GM19372 (cell line): ENCODE results near the gene MANBA.

Experiments used
- ATAC-seq: cut with Tn5 transposase; IDR thresholded peaks from one replicate; pipeline ENCODE4 v1.9.1; 2021; ENCODE audit warnings: mild to moderate bottlenecking, low read depth, moderate library complexity; ENCODE audit not compliant: unreplicated experiment

MANBA gene

DNA sequence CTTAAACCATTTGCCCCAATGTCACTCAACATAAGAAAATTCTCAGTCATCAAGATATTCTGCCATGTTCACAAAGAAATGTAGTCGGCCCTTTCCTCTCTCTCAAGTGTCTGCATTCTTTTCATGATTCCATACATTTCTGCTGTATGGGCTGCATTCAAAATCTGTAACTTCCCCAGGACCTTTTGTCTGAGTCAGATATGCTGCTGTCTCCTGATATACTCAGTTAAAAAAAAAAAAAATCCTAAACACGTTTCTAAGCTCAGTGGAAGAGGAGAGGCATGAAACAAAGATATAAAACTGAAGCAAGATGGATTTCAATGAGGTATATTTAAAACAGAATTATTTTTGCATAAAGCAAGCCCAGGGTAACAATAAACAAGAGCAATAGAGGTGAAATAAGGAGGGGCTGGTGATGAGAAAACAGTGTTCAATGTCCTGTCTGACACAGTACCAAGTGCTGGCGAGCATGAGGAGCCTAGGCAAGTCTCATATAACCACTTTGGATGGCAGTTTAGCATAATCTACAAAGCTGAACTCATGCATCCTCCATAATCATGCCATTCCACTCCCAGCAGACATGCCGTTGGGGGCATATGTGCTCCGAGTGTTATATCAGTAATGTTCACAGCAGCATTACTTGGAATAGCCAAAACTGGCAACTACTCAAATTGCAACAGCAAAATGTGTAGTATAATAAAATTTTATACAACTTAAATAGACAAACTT lies 76.7 kb downstream of the MANBA start:
- no peak for ATAC-seq

DNA sequence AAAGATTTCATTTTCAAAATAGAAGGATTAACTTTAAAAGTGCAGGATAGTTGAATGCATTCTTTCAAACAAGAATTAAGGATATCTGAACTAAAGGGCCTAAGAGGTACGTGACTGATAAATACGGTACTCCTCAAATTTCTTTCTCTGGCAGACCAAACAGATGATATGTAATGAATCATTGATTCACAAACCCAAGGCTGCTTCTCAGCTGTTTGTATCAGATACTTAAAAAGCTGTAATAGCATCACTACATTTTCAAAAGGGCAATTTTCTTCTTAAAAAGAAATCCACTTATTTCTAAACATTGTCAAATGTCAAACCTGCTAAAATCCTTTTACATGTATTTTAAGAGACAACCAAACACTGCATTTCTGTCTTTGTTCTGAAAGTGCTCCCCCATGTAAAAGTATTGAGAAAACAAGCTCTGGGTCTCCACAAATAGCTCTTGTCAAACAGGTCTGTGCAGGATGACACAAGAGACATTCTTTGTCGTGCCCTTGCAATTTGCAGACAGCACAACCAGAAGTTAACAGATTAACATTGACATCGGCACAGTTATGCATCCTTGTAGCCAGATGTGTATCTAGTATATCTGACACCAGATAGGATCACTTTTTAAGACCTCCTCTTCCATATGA lies 82.0 kb downstream of the MANBA start:
- ATAC-seq = no peak

DNA sequence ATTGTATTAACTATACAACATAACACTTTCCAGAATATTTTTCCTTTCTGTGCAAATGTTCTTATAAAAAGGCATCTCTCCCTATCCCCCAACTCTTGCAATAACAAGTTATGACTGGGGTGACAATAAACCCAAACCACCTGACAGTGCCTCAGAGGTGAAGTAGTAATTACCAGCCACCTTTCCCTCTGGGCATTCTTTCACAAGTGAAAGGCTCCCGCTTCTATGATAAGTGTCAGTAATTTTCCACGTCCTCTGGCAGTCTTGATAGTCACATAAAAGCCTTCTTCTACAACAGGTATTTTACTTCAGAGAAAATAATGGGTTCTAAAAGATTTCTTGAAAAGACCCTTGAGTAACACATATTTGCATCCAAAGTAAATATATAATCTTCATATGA lies 82.7 kb downstream of the MANBA start:
- ATAC-seq = no peak

DNA sequence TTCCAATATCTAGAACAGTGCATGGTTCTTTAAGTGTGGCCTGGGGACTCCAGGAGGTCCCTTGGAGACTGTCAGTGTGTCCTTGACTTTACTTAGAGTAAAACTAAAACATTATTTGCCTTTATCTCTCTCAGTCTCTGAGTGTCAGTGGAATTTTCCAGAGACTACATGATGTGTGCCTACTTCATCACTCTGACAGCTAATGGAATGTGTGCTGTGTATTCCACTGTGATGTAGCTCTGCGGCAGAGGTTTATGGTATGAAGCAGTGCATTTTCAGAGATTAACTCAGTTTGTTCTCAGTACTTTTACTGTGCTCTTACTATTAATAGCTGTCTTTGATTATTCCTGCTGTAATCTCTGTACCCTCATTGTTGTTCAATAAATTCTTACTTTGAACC lies 85.6 kb downstream of the MANBA start:
- ATAC-seq = no peak

DNA sequence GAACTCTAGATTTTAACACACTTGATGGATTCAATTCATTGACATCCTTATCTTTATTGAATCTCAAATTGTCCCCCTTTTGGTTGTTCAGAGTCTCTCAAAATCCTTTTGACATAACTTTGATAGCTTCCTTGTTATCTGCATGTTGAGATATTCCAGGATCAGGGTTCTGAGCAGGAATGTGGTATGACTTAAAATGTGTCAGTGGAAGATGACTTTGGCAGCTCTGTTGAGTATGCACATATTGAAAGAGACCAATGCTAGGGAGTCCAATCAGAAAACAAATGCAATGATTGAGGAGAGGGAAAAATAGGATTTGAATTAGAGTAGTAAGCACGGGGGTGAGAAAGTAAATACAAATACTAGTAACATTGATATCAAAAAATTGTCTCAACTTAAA lies 93.8 kb downstream of the MANBA start:
- no peak for ATAC-seq

DNA sequence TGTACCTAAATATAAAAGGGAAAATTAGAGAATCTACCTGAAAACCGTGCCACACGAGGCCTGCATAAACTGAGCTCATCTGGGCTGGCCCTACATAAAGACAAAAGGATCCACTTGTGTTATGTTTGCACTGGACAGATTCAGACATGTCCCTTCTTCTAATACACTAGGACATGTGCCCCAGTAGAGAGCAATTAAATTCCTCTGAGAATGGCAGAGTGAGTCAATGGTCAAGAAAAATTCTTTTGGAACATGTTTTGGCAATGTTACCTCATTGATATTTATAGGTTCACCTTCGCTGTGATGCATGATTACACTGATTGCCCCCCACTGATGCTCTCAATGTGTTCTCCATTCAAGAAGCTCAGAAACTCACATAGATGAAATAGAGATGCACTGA lies 95.2 kb downstream of the MANBA start:
- ATAC-seq = no peak

DNA sequence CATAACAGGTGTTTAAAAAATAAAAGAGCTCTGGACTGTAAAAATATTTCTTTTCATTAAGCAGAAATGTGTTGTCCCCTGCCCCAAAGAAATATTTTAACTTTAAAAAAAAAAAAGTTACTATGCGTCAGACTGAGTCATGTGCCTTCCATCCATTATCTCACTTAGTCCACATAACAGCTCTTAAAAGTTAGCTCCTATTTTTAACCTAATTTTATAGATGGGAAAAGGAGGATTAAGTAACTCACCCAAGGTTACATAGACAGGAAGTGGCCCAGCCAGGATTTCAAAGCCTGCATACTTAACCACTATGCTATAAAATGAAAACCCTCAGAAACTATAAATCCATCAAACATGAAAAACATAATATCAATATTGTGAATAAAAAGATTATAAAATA lies 97.7 kb downstream of the MANBA start:
- no peak for ATAC-seq

DNA sequence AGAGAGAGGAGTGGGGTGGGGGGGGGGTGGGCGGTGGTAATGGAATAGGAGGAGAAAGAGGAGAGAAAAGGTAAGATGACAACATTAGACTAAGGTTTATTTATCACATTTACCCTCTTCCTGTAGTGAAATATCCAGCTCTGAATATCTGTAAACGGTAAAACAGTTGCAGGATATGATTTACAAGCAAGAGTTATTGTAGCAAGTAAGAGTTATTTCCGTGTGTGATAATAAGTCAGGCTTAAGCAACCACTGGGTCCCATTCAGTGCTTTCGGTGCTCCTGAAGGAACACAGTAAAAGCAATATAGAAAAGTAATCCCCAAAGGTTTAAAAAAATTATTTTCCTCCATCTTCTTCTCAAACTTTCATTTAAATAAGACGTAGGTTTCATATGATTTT lies 103.6 kb downstream of the MANBA start:
- ATAC-seq = no peak

DNA sequence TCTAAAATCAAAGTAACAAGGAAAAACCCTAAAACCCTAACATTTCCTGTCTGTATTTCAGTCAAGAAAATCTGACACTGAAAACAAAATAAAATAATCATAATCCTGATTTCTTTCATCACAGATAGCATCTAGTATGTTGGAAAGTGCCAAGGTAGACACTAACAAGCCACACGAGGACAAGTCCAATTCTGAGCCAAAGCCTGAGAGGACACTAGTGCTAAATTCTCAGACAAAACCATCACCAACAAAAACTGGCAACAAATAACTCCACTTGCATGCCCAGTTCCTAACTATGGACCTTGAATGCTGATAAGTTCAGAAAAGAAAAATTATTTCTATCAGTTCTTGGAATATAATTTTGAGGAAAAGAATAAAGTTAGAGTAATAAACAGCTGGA lies 113.7 kb downstream of the MANBA start:
- no peak for ATAC-seq

DNA sequence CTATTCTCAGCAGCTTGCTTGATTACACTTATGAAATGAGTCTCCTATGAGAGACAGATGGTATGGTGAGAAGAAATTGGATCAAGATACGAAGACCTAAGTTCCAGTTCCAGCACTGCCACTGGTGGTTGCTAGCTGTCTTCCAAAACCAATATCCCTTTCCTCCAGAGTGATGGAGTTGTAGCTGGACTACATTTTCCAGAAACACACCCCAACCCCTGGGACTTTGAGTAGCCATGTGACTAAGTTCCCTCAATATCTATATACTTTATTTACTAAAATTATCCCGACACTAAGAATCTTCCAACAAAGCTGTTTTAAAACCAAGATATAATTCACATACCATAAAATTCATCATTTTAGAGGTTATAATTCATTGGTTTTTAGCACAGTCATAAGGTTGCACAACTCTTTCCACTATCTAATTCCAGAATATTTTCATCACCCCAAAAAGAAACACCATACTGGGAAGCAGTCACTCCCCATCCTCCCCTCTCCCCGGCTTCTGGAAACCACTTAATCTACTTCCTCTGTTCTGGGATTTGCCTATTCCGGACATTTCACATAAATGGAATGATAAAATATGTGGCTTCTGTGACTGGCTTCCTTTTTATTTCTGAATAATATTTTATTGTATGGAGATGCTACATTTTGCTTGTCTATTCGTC lies 118.0 kb downstream of the MANBA start:
- no peak for ATAC-seq

DNA sequence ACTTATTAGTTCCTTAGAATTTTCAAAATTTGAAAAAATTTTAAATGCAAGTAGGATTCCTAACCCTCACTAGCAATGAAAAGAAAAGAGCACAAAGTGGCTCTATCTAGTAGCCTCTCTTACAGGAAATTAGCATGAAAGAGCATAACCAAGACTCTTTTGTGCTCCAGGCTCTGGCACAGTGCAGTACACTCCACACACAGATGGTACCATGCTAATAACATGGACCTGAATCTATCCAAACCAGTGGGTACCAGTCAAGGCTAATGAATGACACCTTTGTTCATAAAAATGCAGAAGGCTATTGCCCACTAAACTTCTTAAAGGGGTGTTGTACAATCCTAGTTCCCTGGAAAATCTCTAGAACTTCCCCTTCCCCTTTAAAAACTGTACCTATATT lies 119.0 kb downstream of the MANBA start:
- ATAC-seq = no peak

DNA sequence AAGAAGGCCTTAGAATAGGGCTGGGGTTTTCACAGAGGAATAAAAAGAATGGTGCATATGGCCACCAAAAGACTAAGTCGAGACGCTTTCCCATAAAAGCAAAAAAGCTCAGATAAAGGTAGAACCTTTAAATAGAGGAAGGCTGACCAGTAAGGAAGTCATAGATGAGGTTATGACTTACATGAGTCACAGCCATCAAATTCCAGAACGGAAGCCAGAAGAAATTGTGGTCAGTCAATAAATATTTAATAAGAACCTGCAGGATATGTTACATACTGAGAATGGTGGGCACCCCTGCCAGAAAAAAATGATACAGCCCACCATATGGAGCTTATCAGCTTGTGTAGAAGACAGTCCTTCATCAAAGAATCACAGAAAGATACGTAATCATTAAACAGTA lies 120.1 kb downstream of the MANBA start:
- no peak for ATAC-seq

DNA sequence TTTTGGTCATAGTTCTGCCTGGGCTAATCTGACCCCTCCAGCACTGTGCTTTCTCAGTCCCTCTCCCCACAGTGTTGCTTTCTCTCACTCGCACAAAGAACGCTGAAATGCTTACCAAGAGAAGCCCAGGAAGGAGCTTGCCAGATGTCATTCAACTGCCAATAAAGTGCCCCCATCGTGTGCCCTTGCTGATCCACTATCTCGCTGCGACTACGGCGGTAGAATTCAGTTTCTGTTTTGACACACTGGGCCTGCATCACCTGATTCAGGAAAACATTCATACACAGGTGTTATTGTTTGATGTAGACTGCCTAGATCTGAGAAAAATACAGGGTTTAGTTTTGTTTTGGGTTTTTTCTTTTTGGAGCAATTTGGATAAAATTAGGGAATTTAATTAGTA lies 121.2 kb downstream of the MANBA start:
- ATAC-seq = no peak

DNA sequence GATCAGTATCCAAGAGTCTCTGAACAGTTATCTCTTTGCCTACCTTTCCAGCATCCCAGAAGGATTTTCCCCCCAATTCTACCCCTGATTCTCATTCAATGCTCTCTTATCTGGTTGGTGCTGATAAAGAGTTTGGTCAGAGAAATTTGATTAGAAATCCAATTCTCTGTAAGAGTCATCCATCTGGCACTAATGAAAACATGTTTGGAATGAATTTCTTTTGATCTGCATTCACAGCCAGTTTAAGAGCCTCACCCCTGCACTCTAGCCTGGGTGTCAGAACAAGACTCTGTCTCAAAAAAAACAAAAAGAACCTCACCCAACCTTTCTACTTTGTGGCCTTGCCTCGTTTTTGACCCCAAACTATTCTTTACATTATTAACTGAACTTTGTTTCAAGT lies 122.1 kb downstream of the MANBA start:
- no peak for ATAC-seq

DNA sequence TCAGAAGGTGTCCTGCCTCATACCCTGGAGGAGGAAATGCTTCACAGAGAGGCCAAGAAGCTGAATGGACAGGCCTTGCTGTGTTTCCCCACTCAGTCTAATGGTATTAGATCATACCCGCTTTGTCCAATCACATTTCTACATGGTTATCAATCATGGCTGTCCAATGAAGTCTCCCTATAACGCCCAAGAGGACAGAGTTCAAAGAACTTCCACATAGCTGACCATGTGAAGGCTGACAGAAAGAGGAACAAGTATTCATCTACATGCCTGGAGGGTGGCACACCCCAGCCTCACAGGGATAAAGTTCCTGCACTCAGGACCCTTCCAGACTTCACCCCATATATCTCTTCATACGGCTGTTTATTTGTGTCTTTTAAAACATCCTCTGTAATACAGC lies 123.4 kb downstream of the MANBA start:
- ATAC-seq = no peak

DNA sequence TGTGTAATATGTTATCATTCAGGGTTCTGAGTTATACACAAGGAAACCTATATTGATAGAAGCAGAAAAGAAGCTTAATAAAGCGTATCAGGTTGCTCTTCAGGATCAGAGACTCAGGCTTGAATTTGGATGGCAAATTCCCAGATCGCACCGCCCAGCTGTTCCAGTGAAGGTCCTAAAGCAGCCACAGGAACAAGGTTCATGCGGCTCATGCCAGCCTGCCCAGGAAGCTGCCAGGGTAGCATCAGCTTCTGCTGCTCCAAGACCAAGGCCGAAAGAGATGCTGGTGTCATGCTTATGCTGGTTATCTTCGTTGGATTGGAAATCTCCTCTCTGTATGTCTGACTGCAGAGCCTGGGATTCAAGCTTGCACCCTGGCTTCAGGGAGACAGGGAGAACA lies 127.7 kb downstream of the MANBA start:
- ATAC-seq = no peak

DNA sequence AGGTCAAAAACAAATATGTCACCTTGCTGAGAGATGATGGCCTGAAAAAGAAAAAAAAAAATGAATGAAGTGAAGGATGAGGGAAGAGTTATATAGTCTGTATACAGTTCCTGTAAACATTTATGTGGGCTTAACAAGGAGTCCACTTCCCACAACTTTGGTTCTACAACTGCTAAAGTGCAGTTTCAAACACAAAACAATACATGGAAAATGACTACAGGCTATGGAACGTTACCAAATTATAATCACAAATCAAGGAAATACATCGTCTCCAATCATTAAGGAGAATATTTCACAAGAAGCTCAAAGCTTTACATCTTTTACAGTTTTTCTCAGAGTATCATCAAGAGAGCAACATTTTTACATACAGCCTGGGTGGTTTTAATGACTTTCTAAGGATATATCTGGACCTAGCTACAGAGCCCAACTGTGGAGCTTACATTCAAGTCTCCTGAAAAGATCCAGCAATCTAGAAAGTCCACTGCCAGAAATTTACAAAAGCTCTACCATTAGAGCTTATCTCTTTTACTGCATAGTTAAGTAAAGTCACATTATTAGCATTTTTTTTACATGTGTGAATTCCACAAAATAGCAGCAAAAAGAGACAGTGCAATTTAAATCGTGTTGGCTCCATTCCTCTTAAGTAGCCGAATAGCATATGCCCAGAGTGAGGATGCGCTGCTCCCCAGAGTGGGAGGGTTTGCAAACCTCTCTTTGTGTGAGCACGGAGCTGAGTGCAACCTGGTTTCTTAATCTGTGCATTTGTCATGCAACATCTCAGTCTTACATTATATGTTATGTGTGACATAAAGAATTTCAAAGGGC lies 128.3 kb downstream of the MANBA start:
- no peak for ATAC-seq

DNA sequence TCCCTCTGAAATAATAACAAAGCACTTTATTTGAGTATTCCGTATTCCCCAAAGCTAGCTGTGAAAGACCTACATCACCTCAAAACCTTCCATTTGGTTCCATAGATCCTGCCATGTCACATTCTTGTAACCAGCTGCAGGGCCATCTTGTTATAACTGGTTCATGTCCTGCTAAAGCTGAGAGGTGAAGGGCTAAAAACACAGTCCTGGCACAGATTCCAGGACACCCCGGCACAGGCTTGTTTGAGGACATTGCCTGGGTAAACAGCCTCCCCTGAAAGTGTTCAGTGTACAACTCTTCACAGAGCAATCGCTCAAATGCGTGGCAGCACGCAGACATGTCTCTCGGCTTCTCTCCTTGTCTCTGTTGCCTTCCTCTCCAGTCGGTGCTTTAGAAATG lies 129.2 kb downstream of the MANBA start:
- no peak for ATAC-seq

DNA sequence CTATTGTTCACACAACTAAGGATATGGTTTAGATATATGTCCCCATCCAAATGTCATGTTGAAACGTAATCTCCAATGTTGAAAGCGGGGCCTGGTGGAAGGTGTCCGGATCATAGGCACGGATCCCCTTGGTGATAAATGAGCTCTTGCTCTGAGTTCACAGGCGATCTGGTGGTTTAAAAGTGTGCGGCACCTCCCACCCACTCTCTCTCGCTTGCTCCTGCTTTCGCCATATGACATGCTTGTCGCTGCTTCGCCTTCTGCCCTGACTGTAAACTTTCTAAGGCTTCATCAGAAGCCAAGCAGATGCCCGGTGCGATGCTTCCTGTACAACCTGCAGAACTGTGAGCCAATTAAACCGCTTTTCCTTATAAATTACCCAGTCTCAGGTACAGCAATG lies 131.1 kb downstream of the MANBA start:
- ATAC-seq = no peak

DNA sequence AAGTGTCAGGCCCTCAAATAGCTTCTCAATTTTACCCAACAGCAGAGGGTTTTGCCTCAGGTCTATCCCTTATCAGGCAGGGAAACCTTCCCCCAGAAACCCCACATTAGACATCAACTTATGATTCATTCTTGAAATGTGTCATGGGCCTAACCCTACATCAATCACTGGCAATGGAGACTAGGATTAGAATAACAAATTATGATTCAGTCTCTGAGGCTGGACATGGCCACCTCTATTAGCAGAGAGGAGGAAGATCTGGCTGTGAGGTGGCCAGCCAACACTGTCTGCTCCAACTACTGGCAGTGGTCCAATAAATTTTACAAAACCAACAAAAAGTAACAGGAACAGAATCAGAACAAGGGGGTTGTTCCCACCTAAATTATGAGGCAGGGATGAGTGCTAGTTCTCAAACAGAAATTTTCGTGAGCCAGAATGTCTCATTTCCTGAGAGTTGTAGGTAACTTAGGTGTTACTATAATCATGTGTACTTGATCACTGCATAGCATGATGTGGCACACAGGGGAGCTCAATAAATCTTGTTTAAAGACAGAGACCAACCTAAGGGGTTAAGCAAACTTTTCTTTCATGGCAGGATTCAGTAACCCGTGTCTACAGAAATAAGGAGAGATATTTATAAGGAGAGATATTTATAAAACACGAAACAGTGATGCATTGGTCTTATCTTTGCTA lies 132.8 kb downstream of the MANBA start:
- no peak for ATAC-seq
